ENCODE data around the gene TRAF3IP3. TPM values are rescaled to one million over a fixed set of nuclear protein-coding genes. Genes with fewer than 3 reads are reported as not detected.

TRAF3IP3 gene
- total and polyA plus RNA-seq, 2 donors (not counting 1 experiment from before 2014, with no cell fraction given), result 262 to 344 TPM

DNA sequence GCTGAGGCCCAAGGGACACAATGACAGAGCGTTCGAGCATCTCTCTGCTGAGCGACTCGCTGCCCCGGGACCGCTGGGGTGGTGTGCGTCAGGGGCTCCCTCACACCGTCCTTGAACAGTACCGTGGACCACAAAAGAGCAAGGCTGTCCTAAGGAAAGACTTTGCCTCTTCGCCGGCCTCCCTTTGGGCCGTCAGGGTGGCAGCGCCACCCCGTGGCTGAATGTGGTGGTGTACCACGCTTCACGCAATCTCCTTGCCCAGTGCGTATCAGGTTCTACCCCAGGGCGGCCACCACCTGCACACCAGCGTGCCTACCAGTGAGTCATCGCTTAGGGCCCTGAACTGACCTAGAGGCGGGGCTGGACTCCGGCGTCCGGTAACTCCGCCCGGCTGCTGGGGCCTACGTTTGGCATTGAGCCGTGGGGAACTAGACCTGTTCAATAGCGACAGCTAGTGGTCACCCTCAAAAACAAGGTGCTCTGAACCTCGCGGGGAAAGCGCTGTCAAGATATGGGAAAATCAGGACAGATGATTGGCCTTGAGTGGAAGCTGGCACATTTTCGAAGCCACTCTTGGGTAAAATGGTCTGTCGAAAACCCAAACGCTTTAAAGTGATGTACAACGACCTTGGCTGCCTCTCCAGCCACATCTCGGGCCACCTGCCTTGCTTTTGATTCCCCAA lies 8.1 kb upstream of the TRAF3IP3 start:
- Histone ChIP-seq H2AFZ (ENCODE audit: insufficient read depth, low read depth, low read length, poor library complexity, severe bottlenecking) (peak overlapping the region; percentile 86), H3K36me3 (replicated peaks in 1 of 2; ENCODE audit: control extremely low read depth in 1 of 2, control insufficient read depth in 1 of 2, extremely low read depth in 1 of 2, insufficient read depth in 2 of 2, low read length in 1 of 2) (no peaks in the 10 kb centered on the region), H3K9ac (ENCODE audit: low read length) (peak overlapping the region; percentile 57), H3K27ac (ENCODE audit: low read length in 2 of 2) (peak overlapping the region; percentile 44 to 50), H3K4me1 (ENCODE audit: control insufficient read depth in 2 of 2, insufficient read depth in 2 of 2, low read length in 2 of 2) (peaks cover 29 to 33% of the 10 kb centered on the region in 2 donors), H3K27me3 (replicated peaks in 1 of 4; ENCODE audit: control extremely low read depth in 1 of 4, control insufficient read depth in 3 of 4, insufficient read depth in 4 of 4, low read length in 3 of 4) (no peaks in the 10 kb centered on the region), H3K4me2 (replicated peaks; ENCODE audit: low read depth, low read length, poor library complexity, severe bottlenecking) (peak overlapping the region; percentile 81), H3K79me2 (ENCODE audit: control insufficient read depth, insufficient read depth, low read length) (no peaks in the 10 kb centered on the region), H3K9me3 (ENCODE audit: control extremely low read depth in 1 of 3, control insufficient read depth in 2 of 3, insufficient read depth in 1 of 3, low read length in 2 of 3) (no peaks in the 10 kb centered on the region), H4K20me1 (ENCODE audit: control insufficient read depth, insufficient read depth, low read length, poor library complexity, severe bottlenecking) (no peaks in the 10 kb centered on the region), H3K4me3 (ENCODE audit: control extremely low read depth in 1 of 5, extremely low read depth in 1 of 5, insufficient read depth in 1 of 5, low read depth in 2 of 5, low read length in 4 of 5) (peak overlapping the region in 4 of 5 experiments; percentile 37 to 56 (median 52))
- Mint-ChIP-seq H3K4me1 (peaks cover 35% of the 10 kb centered on the region), H3K9me3 (ENCODE audit: insufficient read depth) (no peaks in the 10 kb centered on the region), H3K27ac (peak overlapping the region; percentile 75), H3K4me3 (peak overlapping the region; percentile 84), H3K27me3 (no peaks in the 10 kb centered on the region)
- TF ChIP-seq EZH2 (IDR thresholded peaks at IDR 0.05; ENCODE audit: borderline replicate concordance, insufficient read depth, low read depth, low read length, poor library complexity, severe bottlenecking), result no peak
- TF ChIP-seq, protein P1, sequence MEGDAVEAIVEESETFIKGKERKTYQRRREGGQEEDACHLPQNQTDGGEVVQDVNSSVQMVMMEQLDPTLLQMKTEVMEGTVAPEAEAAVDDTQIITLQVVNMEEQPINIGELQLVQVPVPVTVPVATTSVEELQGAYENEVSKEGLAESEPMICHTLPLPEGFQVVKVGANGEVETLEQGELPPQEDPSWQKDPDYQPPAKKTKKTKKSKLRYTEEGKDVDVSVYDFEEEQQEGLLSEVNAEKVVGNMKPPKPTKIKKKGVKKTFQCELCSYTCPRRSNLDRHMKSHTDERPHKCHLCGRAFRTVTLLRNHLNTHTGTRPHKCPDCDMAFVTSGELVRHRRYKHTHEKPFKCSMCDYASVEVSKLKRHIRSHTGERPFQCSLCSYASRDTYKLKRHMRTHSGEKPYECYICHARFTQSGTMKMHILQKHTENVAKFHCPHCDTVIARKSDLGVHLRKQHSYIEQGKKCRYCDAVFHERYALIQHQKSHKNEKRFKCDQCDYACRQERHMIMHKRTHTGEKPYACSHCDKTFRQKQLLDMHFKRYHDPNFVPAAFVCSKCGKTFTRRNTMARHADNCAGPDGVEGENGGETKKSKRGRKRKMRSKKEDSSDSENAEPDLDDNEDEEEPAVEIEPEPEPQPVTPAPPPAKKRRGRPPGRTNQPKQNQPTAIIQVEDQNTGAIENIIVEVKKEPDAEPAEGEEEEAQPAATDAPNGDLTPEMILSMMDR (IDR thresholded peaks at IDR 0.05), result peak; percentile 98
- ChIA-PET POLR2A (no interaction called here), CTCF (interaction anchor here (0.7 to 3.2 kb wide), 25 partner anchors 9 to 1534 kb away, joined by 3 to 48 read pairs (median 5); partner anchors contain the start of genes C1orf74, TRAF3IP3 and UTP25)
- peak; percentile 88 for DNase-seq
- WGBS (ENCODE audit: insufficient coverage), result 13% methylated on average over 37 of the region's 37 CpGs
- intact Hi-C loops (cut with micrococcal nuclease), result loop anchor here (1.0 to 5.0 kb wide), 6 partner anchors 9 to 580 kb away; partner anchors contain the start of genes C1orf74, HHAT and TRAF3IP3
- peak; percentile 98 for ATAC-seq (ENCODE audit: low read depth)

DNA sequence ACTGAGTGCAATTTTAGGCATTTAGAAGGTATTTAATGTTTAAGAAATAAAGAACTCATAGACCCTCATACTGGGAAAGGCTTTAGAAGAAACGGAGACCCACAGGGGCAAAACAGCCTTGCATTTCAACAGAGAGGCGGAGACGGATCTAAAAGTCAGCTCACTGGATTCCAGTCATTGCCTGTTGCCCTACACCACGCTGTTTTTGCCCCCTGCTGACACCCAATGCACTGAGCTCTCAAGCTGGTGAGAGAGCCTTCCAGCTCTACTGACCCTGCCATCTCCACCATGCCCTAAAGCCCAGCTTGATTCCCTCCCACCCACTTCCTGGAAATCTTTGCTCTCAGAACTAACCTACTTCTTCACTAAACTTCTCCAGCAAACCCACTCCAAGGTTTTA lies 7.2 kb upstream of the TRAF3IP3 start:
- Histone ChIP-seq H3K9me3 (ENCODE audit: control extremely low read depth in 1 of 3, control insufficient read depth in 2 of 3, insufficient read depth in 1 of 3, low read length in 2 of 3) (no peaks in the 10 kb centered on the region), H3K4me2 (replicated peaks; ENCODE audit: low read depth, low read length, poor library complexity, severe bottlenecking) (peak overlapping the region; percentile 81), H3K79me2 (ENCODE audit: control insufficient read depth, insufficient read depth, low read length) (no peaks in the 10 kb centered on the region), H2AFZ (ENCODE audit: insufficient read depth, low read depth, low read length, poor library complexity, severe bottlenecking) (peak overlapping the region; percentile 86), H3K4me1 (ENCODE audit: control insufficient read depth in 2 of 2, insufficient read depth in 2 of 2, low read length in 2 of 2) (peaks cover 29 to 36% of the 10 kb centered on the region in 2 donors), H3K9ac (ENCODE audit: low read length) (no peak overlapping the region), H3K27ac (ENCODE audit: low read length in 2 of 2) (no peak overlapping the region), H4K20me1 (ENCODE audit: control insufficient read depth, insufficient read depth, low read length, poor library complexity, severe bottlenecking) (no peaks in the 10 kb centered on the region), H3K27me3 (replicated peaks in 1 of 4; ENCODE audit: control extremely low read depth in 1 of 4, control insufficient read depth in 3 of 4, insufficient read depth in 4 of 4, low read length in 3 of 4) (no peaks in the 10 kb centered on the region), H3K36me3 (replicated peaks in 1 of 2; ENCODE audit: control extremely low read depth in 1 of 2, control insufficient read depth in 1 of 2, extremely low read depth in 1 of 2, insufficient read depth in 2 of 2, low read length in 1 of 2) (no peaks in the 10 kb centered on the region), H3K4me3 (ENCODE audit: control extremely low read depth in 1 of 5, extremely low read depth in 1 of 5, insufficient read depth in 1 of 5, low read depth in 2 of 5, low read length in 4 of 5) (no peak overlapping the region)
- Mint-ChIP-seq H3K9me3 (ENCODE audit: insufficient read depth) (no peaks in the 10 kb centered on the region), H3K27me3 (no peaks in the 10 kb centered on the region), H3K27ac (no peak overlapping the region), H3K4me3 (no peak overlapping the region), H3K4me1 (peaks cover 35% of the 10 kb centered on the region)
- ATAC-seq (ENCODE audit: low read depth) (no peak), DNase-seq (no peak)
- no peak for TF ChIP-seq EZH2 (IDR thresholded peaks at IDR 0.05; ENCODE audit: borderline replicate concordance, insufficient read depth, low read depth, low read length, poor library complexity, severe bottlenecking)
- TF ChIP-seq, protein P1 (IDR thresholded peaks at IDR 0.05), result no peak
- ChIA-PET POLR2A (no interaction called here), CTCF (interaction anchor here (0.8 to 3.2 kb wide), 18 partner anchors 8 to 182 kb away, joined by 3 to 48 read pairs (median 7); partner anchors contain the start of genes C1orf74, TRAF3IP3 and UTP25)
- 82% methylated on average over 4 of the region's 4 CpGs for WGBS (ENCODE audit: insufficient coverage)
- intact Hi-C loops (cut with micrococcal nuclease), result loop anchor here (5.0 kb wide), 1 partner anchor 579 kb away; the partner anchor contains the start of gene HHAT
